Measurements from ENCODE around the gene ANXA4.
"Not testable (repeated sequence)": the region's sequence is repeated elsewhere in the genome, so short reads cannot be mapped to it uniquely, and the experiment has no call there.

Gene ANXA4

DNA sequence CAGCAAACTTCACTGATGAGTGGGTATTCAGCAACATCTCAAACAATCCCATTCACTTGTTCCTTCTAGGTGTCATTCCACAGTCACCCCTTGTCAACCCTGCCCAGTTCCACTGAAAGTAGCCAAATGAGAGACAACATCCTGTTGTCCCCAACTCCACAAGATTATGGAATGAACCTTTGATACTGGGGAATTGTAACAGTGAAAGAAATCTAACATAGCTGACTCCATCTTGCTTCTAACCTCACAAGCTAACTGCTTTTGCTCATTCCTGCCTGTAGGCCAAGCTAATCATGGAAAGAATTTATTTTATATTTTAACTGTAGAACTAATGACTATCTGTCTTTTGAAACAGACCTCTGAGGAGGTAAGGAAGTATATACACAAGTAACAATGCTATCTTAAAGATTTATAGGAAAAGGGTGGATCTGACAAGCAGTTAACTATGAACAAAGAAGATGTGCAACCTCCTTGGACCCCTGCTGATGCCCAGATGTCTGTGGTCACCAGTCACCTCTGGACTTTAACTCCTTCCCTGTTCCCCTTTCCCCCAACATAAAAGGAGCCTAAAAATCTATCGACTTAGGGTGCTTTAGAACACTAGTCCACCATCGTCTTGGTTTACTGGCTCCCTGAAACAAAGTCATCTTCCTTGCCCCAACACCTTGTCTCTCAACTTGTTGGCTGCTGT lies 6.9 kb upstream of the ANXA4 start:
- CTCF ChIA-PET, result interaction anchor here (1.2 to 1.5 kb wide), 2 partner anchors 10 to 82 kb away, joined by 3 to 7 read pairs; no protein-coding TSS in a partner anchor
- TF ChIP-seq CTCF (conservative IDR thresholded peaks at IDR 0.05; ENCODE audit: low read depth), result no peak
- POLR2A ChIA-PET (ENCODE audit: low non-redundant PET), result no interaction called here
- no peak overlapping the region for H3K27ac ChIP-seq
- no peak for DNase-seq (ENCODE audit: low spot score)

DNA sequence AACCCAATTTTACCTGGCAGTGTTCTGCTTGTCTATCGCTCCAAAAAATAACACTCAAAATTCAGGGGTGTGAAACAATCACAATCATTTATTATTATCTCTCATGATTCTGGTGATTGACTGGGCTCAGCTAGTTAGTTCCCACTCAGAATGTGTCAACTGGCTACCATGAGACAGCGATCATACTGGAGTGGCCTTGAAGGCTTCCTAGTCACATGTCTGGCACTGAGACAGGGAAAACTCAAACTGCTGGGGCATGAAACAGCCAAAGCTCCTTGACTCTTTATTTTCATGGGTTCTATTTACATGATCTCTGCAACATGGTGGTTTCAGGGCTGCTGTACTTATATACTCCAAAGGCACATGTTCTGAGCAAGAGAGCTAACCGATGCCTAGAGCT lies 6.2 kb upstream of the ANXA4 start:
- POLR2A ChIA-PET (ENCODE audit: low non-redundant PET), result no interaction called here
- no peak for DNase-seq (ENCODE audit: low spot score)
- TF ChIP-seq CTCF (conservative IDR thresholded peaks at IDR 0.05; ENCODE audit: low read depth), result no peak
- CTCF ChIA-PET, result interaction anchor here (0.7 to 1.5 kb wide), 4 partner anchors 11 to 165 kb away, joined by 3 to 7 read pairs (median 3); no protein-coding TSS in a partner anchor
- H3K27ac ChIP-seq, result no peak overlapping the region

DNA sequence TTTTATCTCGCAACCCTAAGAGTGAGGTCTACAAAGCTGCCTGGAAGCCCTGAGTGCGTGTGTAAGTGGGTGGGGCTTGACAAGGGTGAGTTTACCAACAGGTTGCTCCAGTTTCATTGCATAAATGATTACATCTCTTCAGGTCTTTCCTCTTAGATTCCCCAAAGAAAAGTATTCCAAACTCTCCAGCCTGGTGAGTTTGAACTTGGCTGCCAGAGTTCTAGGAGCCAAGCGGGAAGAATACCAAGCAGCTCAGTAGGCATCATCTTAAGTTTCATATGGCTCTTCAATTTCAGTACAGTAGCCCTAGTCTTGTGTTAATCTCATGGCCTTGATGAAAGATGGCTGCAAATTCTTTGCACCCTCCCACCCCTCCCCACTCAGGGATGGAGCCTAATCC lies 3.8 kb upstream of the ANXA4 start:
- POLR2A ChIA-PET (ENCODE audit: low non-redundant PET); CTCF ChIA-PET; H3K27ac ChIP-seq; DNase-seq (ENCODE audit: low spot score): not testable (repeated sequence)

- peak overlapping the region; percentile 99 for H3K27ac ChIP-seq
These were observed 1.4 kb upstream of the ANXA4 start for GRCh38 chr2:69740502-69740951.

DNA sequence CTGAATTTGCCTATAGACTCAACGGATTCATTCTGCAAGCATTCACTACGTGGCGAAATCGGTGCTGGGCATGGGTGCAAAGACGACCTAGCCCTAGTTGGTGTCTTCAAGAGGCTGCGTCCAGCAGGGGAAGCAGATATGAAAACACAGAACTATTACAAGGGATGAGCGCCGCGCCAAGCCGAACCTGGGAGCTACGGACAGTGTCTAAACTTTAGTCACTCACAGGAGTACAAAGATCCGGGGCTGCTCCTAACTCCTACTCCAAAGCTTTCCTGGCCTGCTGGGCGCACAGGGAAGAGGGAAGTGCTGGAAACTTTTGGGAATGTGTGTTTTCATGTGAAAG lies 732 bp upstream of the ANXA4 start:
- POLR2A ChIA-PET (ENCODE audit: low non-redundant PET), result interaction anchor here (0.6 to 1.5 kb wide), 5 partner anchors 15 to 346 kb away, joined by 3 to 10 read pairs (median 4); no protein-coding TSS in a partner anchor
- CTCF ChIA-PET, result interaction anchor here (0.5 to 0.8 kb wide), 2 partner anchors 16 to 884 kb away, joined by 3 to 4 read pairs; no protein-coding TSS in a partner anchor
- peak; percentile 72 for DNase-seq (ENCODE audit: low spot score)
- peak overlapping the region; percentile 99 for H3K27ac ChIP-seq
- TF ChIP-seq CTCF (conservative IDR thresholded peaks at IDR 0.05; ENCODE audit: low read depth), result no peak

More at GRCh38 chr2:69740502-69740951, 1.4 kb upstream of the ANXA4 start:
- DNase-seq (ENCODE audit: low spot score), result no peak
- ChIA-PET CTCF (interaction anchor here (0.5 to 0.8 kb wide), 4 partner anchors 16 to 31 kb away, joined by 3 to 4 read pairs (median 3); no protein-coding TSS in a partner anchor), POLR2A (ENCODE audit: low non-redundant PET) (interaction anchor here (0.6 to 1.5 kb wide), 6 partner anchors 12 to 346 kb away, joined by 3 to 10 read pairs (median 6); no protein-coding TSS in a partner anchor)
- no peak for TF ChIP-seq CTCF (conservative IDR thresholded peaks at IDR 0.05; ENCODE audit: low read depth)

DNA sequence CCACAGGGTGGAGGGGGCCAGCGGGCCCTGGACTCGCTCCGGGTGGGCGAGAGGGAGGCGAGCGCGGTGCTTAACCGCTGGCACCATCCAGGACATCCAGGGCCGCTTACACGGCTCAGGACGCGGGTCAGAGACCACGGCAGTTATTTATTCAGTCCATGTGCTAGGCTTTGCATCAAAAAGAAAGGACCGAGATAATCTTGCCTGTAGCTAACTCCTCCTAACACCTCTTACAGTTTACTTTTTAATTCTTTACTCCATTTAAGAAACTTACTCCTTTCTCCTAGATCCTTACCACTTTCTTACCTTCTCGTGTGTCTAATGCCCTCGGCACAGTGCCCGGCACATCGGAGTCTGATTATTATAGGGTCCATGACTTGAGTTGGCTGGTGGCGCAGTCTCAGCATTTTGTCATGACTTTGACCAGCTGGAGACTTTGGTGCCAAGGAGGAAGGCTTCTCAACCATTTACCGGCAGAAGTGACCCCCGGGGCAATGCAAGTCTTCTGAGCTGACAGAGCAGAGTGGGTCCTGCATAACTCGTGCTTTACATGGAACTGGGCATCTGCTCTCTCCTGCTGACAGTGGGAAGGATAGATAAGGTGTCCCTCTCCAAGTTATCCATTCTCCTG lies 503 bp downstream of the ANXA4 start:
- peak overlapping the region; percentile 99 for H3K27ac ChIP-seq
- TF ChIP-seq CTCF (conservative IDR thresholded peaks at IDR 0.05; ENCODE audit: low read depth), result no peak
- CTCF ChIA-PET, result interaction anchor here (0.6 to 0.9 kb wide), 2 partner anchors 19 to 73 kb away, joined by 3 to 7 read pairs; no protein-coding TSS in a partner anchor
- POLR2A ChIA-PET (ENCODE audit: low non-redundant PET), result interaction anchor here (1.1 to 1.5 kb wide), 2 partner anchors 14 to 52 kb away, joined by 3 to 4 read pairs; no protein-coding TSS in a partner anchor
- DNase-seq (ENCODE audit: low spot score), result peak; percentile 37

Data from RWPE1 (cell line).